ENCODE measurements around the gene ENSA.
"Not testable (repeated sequence)": the region's sequence is repeated elsewhere in the genome, so short reads cannot be mapped to it uniquely, and the experiment has no call there.

Gene ENSA

DNA sequence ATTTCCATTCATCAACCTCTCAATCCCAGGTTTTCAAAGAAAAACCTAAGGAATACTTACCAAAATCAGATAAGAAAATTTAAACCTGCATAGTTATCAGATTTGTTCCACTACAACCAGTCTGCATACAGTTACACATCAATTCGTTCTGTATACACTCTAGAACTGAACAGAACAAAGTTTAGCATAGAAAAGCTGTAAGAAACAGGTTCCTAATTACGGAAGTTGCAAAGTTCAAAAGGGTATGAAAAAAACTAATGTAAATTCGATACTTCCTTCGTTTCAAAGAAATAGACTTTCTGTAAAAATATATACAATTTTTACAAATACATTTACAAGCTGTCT is 53.1 kb downstream of the ENSA start:
- no peak for DNase-seq
- H3K4me3 ChIP-seq: peak overlapping the region; percentile 93 to 97
- TF ChIP-seq, protein P1, sequence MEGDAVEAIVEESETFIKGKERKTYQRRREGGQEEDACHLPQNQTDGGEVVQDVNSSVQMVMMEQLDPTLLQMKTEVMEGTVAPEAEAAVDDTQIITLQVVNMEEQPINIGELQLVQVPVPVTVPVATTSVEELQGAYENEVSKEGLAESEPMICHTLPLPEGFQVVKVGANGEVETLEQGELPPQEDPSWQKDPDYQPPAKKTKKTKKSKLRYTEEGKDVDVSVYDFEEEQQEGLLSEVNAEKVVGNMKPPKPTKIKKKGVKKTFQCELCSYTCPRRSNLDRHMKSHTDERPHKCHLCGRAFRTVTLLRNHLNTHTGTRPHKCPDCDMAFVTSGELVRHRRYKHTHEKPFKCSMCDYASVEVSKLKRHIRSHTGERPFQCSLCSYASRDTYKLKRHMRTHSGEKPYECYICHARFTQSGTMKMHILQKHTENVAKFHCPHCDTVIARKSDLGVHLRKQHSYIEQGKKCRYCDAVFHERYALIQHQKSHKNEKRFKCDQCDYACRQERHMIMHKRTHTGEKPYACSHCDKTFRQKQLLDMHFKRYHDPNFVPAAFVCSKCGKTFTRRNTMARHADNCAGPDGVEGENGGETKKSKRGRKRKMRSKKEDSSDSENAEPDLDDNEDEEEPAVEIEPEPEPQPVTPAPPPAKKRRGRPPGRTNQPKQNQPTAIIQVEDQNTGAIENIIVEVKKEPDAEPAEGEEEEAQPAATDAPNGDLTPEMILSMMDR (IDR thresholded peaks at IDR 0.05): no peak
- H3K27me3 ChIP-seq: no peaks in the 10 kb centered on the region
- peak overlapping the region; percentile 99 for H3K27ac ChIP-seq
- no peaks in the 10 kb centered on the region for H3K9me3 ChIP-seq
- H3K36me3 ChIP-seq: peaks cover 63 to 77% (median 63%) of the 10 kb centered on the region in 3 donors
- intact Hi-C loops (cut with DNase I; ENCODE audit: low total_unique reads): loop anchor here (5.0 kb wide), 1 partner anchor 46 kb away; no protein-coding TSS in a partner anchor
- H3K4me1 ChIP-seq: peaks cover 0 to 55% (median 39%) of the 10 kb centered on the region in 4 donors

DNA sequence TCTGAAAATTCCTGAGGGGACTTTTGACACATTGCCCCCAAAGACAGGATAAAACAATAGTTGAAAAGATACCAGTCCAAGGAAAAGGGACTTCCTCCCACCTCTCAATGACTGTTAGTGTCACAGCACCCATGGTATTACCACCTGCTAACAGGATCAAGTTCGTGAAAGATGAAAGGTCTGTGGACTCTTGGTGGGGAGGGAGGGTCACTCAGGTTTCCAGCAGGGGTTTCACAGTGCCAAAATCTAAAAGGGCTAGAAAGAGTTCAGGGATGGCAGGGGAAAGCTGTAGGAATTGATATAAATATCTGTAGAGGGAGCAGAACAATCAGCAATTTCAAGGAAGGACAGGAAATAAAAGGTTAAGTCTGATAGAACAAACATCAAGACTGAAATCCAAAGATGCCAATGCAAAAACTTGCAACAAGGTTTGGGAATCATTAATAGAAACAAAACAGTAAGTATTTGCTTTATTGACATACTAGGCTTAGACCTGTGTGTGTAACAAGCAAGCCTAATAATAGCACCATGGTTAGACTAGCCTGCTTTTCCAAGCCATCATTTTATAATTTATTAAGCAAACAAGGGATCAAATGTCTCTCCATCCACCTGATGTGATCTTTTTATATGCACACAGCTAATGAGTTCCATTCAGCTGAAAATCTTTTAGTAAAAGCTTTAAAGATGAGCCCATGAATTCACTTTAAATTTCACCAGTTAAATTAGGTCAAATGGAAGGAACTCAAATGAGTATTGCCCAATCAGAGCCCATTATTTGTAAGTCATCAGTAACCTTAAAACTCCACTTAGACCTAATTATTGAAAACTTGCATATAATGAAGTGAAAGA is 53.7 kb downstream of the ENSA start:
- Histone ChIP-seq H3K4me1 (peaks cover 0 to 57% (median 43%) of the 10 kb centered on the region in 4 donors), H3K9me3 (no peaks in the 10 kb centered on the region), H3K4me3 (peak overlapping the region; percentile 93 to 97), H3K27ac (peak overlapping the region; percentile 99), H3K27me3 (no peaks in the 10 kb centered on the region), H3K36me3 (peaks cover 63 to 83% (median 68%) of the 10 kb centered on the region in 3 donors)
- intact Hi-C loops (cut with DNase I; ENCODE audit: low total_unique reads): loop anchor here (5.0 kb wide), 1 partner anchor 47 kb away; no protein-coding TSS in a partner anchor
- TF ChIP-seq, protein P1 (IDR thresholded peaks at IDR 0.05): no peak
- no peak for DNase-seq

DNA sequence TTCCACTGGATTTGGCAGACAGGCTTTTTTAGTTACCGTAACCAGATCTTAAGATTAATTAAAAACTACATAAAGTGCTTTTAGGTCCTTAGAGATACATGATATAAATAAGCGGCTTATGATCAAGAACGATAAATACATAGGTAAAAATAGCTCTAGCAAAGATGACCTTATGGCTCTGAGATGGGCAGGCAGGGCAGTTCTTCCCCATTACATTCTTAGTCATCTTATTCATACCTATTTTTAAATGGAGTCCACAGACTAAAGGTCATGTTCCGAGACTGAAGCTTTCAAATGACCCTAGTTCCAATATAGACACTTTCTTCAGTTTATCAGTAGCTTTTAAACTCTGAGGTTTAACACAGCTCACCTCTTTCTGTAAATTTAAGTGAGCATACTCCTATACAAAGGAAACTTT is 54.3 kb downstream of the ENSA start:
- intact Hi-C loops (cut with DNase I; ENCODE audit: low total_unique reads): loop anchor here (5.0 kb wide), 1 partner anchor 47 kb away; no protein-coding TSS in a partner anchor
- H3K4me1 ChIP-seq: peaks cover 0 to 58% (median 45%) of the 10 kb centered on the region in 4 donors
- TF ChIP-seq, protein P1 (IDR thresholded peaks at IDR 0.05): no peak
- no peaks in the 10 kb centered on the region for H3K27me3 ChIP-seq
- H3K4me3 ChIP-seq: peak overlapping the region; percentile 93 to 97
- H3K27ac ChIP-seq: peak overlapping the region; percentile 99
- DNase-seq: no peak
- H3K9me3 ChIP-seq: no peaks in the 10 kb centered on the region
- H3K36me3 ChIP-seq: peaks cover 63 to 83% (median 69%) of the 10 kb centered on the region in 3 donors

DNA sequence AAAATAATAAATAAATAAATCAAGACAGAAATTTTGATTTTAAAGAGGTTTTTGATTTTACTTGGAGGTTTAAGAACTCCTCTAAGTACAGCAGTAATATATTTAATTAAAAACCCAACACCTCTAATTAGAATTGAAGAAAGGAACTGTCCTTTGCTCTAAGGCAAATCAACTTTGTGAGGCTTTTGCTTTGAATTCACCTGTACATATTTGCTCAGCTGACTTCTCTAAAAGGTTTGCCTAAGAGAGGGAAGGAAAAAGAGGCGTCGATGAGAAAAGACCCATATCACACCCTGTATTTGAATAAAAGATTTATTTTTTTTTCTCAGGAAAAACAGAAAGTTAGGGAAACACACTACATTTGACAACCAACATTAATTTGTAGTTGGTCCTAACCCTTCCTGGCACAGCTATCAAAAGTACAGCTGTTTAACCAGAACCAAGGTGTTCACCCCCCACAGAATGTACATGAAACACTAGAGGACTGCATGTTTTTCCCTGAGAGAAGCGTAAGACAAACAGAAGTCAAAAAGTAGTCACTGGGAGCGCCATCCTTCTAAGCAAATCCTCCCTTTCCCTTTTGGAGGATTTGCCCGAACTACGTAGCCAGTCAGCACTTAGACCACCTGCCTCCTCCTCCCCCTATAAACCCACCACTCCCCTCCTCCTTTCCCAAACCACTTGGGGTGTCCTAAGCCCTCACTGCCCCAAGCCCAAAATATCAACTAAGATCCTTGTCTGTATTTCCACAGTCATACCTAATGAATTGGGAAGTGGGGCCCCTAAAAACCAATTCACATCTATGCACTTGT is 54.9 kb downstream of the ENSA start:
- Histone ChIP-seq H3K27ac (peak overlapping the region; percentile 99), H3K4me1 (peaks cover 0 to 62% (median 49%) of the 10 kb centered on the region in 4 donors), H3K4me3 (peak overlapping the region; percentile 93 to 97), H3K27me3 (no peaks in the 10 kb centered on the region), H3K36me3 (peaks cover 63 to 86% (median 69%) of the 10 kb centered on the region in 3 donors), H3K9me3 (no peaks in the 10 kb centered on the region)
- TF ChIP-seq, protein P1 (IDR thresholded peaks at IDR 0.05): no peak
- no peak for DNase-seq
- intact Hi-C loops (cut with DNase I; ENCODE audit: low total_unique reads): loop anchor here (5.0 kb wide), 1 partner anchor 48 kb away; no protein-coding TSS in a partner anchor

DNA sequence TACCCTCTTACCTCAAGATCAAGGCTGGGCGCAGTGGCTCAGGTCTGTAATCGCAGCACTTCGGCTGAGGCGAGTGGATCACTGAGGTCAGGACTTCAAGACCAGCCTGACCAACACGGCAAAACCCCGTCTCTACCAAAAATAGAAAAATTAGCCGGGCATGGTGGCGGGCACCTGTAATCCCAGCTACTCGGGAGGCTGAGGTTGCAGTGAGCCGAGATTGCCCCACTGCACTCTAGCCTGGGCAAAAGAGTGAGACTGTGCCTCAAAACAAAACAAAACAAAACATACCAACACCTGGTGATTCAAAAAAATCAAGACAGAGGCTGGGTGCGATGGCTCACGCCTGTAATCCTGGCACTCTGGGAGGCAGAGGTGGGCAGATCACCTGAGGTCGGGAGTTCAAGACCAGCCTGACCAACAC is 55.8 kb downstream of the ENSA start:
- DNase-seq; intact Hi-C loops (cut with DNase I; ENCODE audit: low total_unique reads); H3K9me3 ChIP-seq; H3K27me3 ChIP-seq: not testable (repeated sequence)
- Histone ChIP-seq H3K4me1 (peaks cover 0 to 70% (median 56%) of the 10 kb centered on the region in 4 donors), H3K36me3 (peaks cover 58 to 81% (median 69%) of the 10 kb centered on the region in 3 donors), H3K4me3 (peak overlapping the region; percentile 93 to 97), H3K27ac (peak overlapping the region; percentile 99)

Measured in tibial artery (tissue), 4 donors.